IMR-90 (cell line): ENCODE data around the gene RNF31. TPM values are rescaled to one million over a fixed set of nuclear protein-coding genes. Genes with fewer than 3 reads are reported as not detected.

Source experiments
- ATAC-seq: fragments of 200-7000 bp; cut with Tn5 transposase; 2 replicates; pipeline ENCODE4 v1.9.1; 2020; ENCODE audit warnings: low read depth, mild to moderate bottlenecking, moderate library complexity
- BruUV-seq: library from RNA; stranded (reverse); fragments of 400-500 nt; replicated peaks from 2 replicates; lab custom pipeline; 2021; lab: Mats Ljungman, UMichigan
- CTCF ChIA-PET: fragments of 300-600 bp; formaldehyde crosslinking; extraction: SDS; loops from one replicate; lab custom pipeline; 2021; ENCODE audit warnings: antibody characterized with exemption; lab: Yijun Ruan, JAX
- POLR2A ChIA-PET: fragments of 300-600 bp; sonication (Branson Sonifier 250); formaldehyde crosslinking; loops from one replicate; lab custom pipeline; 2022; ENCODE audit warnings: antibody characterized with exemption; ENCODE audit not compliant: unreplicated experiment; lab: Charles Lee
- DNase-seq: peaks from one replicate; pipeline ENCODE4 v3.0.0; 2013
- H2AFZ ChIP-seq: replicated peaks from 2 replicates; pipeline ENCODE3; 2013; ENCODE audit warnings: low read length, mild to moderate bottlenecking; ENCODE audit not compliant: poor library complexity
- H2AK5ac ChIP-seq: 2 replicates; pipeline ENCODE4 v1.6.1; 2013; ENCODE audit warnings: low read depth, low read length, inconsistent platforms
- H2AK9ac ChIP-seq: replicated peaks from 2 replicates; pipeline ENCODE3; 2013; ENCODE audit warnings: mild to moderate bottlenecking, low read depth, low read length, moderate library complexity; ENCODE audit not compliant: poor library complexity
- H2BK120ac ChIP-seq: 2 replicates; pipeline ENCODE4 v1.6.1; 2013; ENCODE audit warnings: low read depth, low read length, inconsistent platforms
- H2BK15ac ChIP-seq: 3 replicates; pipeline ENCODE4 v1.6.1; 2013; ENCODE audit warnings: low read depth, low read length, inconsistent platforms
- H2BK20ac ChIP-seq: 2 replicates; pipeline ENCODE4 v1.6.1; 2013; ENCODE audit warnings: low read depth, mild to moderate bottlenecking, inconsistent platforms, low read length, moderate library complexity
- H2BK5ac ChIP-seq: 2 replicates; pipeline ENCODE4 v1.6.1; 2013; ENCODE audit warnings: mild to moderate bottlenecking, low read depth, low read length, inconsistent platforms; ENCODE audit not compliant: poor library complexity, severe bottlenecking
- H3K14ac ChIP-seq: replicated peaks from 2 replicates; pipeline ENCODE4 v1.6.1; 2013; ENCODE audit warnings: low read depth, low read length, inconsistent platforms
- H3K18ac ChIP-seq: 2 replicates; pipeline ENCODE4 v1.6.1; 2013; ENCODE audit warnings: low read depth, low read length, control low read depth
- H3K23ac ChIP-seq: 2 replicates; pipeline ENCODE4 v1.6.1; 2013; ENCODE audit warnings: low read depth, low read length, inconsistent platforms
- H3K27ac ChIP-seq: 2 replicates; pipeline ENCODE4 v1.5.1; 2013; ENCODE audit warnings: mild to moderate bottlenecking, control low read depth, low read length; ENCODE audit not compliant: insufficient read depth
- H3K27me3 ChIP-seq: 2 replicates; pipeline ENCODE4 v1.6.1; 2013; ENCODE audit warnings: low read length; ENCODE audit not compliant: control insufficient read depth, insufficient read depth
- H3K36me3 ChIP-seq: 2 replicates; pipeline ENCODE4 v1.6.1; 2013; ENCODE audit warnings: low read length, mixed read lengths; ENCODE audit not compliant: control insufficient read depth, insufficient read depth
- H3K4ac ChIP-seq: 2 replicates; pipeline ENCODE4 v1.6.1; 2013; ENCODE audit warnings: low read depth, low read length, inconsistent platforms
- H3K4me1 ChIP-seq: 2 replicates; pipeline ENCODE4 v1.6.1; 2013; ENCODE audit warnings: low read length, mixed read lengths; ENCODE audit not compliant: control insufficient read depth, insufficient read depth
- H3K4me2 ChIP-seq: 2 replicates; pipeline ENCODE4 v1.6.1; 2013; ENCODE audit warnings: low read depth, mild to moderate bottlenecking, control low read depth, low read length, moderate library complexity
- H3K4me3 ChIP-seq: 2 replicates; pipeline ENCODE4 v1.5.1; 2013; ENCODE audit warnings: low read depth, mild to moderate bottlenecking, control low read depth, low read length, moderate library complexity; ENCODE audit not compliant: insufficient read depth
- H3K56ac ChIP-seq: 2 replicates; pipeline ENCODE4 v1.6.1; 2013; ENCODE audit warnings: low read length, inconsistent platforms; ENCODE audit not compliant: insufficient read depth; ENCODE audit errors: extremely low read depth
- H3K79me1 ChIP-seq, 2 experiments: 2 replicates each; pipeline ENCODE4 v1.6.1; 2013; ENCODE audit warnings: low read length in 2 of 2, inconsistent platforms in 1 of 2, low read depth in 1 of 2
- H3K9ac ChIP-seq: 2 replicates; pipeline ENCODE4 v1.6.1; 2013; ENCODE audit warnings: low read depth, low read length, control low read depth
- H3K9me1 ChIP-seq: 2 replicates; pipeline ENCODE4 v1.6.1; 2013; ENCODE audit warnings: low read length, inconsistent platforms; ENCODE audit not compliant: insufficient read depth
- H3K9me3 ChIP-seq: 2 replicates; pipeline ENCODE4 v1.6.1; 2013; ENCODE audit warnings: low read length; ENCODE audit not compliant: control insufficient read depth, insufficient read depth
- H4K20me1 ChIP-seq: 2 replicates; pipeline ENCODE4 v1.6.1; 2013; ENCODE audit warnings: low read length, inconsistent platforms; ENCODE audit not compliant: insufficient read depth
- H4K5ac ChIP-seq: 2 replicates; pipeline ENCODE4 v1.6.1; 2013; ENCODE audit warnings: mild to moderate bottlenecking, low read depth, low read length, control low read depth
- H4K8ac ChIP-seq, 2 experiments: 2 replicates each; pipeline ENCODE4 v1.6.1; 2013; ENCODE audit warnings: low read depth in 2 of 2, low read length in 2 of 2, control low read depth in 1 of 2, inconsistent platforms in 1 of 2
- H4K91ac ChIP-seq: 2 replicates; pipeline ENCODE4 v1.6.1; 2013; ENCODE audit warnings: low read depth, low read length, inconsistent platforms; ENCODE audit not compliant: insufficient read depth
- CHD1 ChIP-seq: IDR thresholded peaks from 2 replicates; pipeline ENCODE4 v1.6.1; 2012; ENCODE audit warnings: low read depth, low read length, improper control_type of control experiment
- RAD21 ChIP-seq: IDR thresholded peaks from 2 replicates; pipeline ENCODE4 v1.6.1; 2012; ENCODE audit warnings: low read length, improper control_type of control experiment
- WGBS, 2 experiments: methylation state at CpG; one replicate each; pipeline versions ENCODE4 v1.1.5 to v1.1.7; 2013; ENCODE audit warnings: missing lambda C conversion rate in 2 of 2; ENCODE audit not compliant: insufficient read length in 1 of 2; ENCODE audit errors: extremely low coverage in 2 of 2; 5-methylcytosine and 5-hydroxymethylcytosine counted together
- dilution Hi-C: fragments of 300-500 bp; cut with HindIII; formaldehyde crosslinking; loops from one replicate; pipeline ENCODE4 v1.14.3; 2018; ENCODE audit warnings: low sequenced_read_pairs; ENCODE audit not compliant: unreplicated experiment
- in situ Hi-C: fragments of 300-500 bp; cut with MboI; formaldehyde crosslinking; loops from 3 replicates; pipeline ENCODE4 v1.14.3; 2019; ENCODE audit warnings: low sequenced_read_pairs, inconsistent platforms, mixed read lengths
- intact Hi-C: fragments of 100-400 bp; cut with micrococcal nuclease; formaldehyde crosslinking; loops from 2 replicates; pipeline ENCODE4 v1.10.0; 2022
- polyA plus RNA-seq, 3 experiments: library from polyadenylated mRNA; depleted of rRNA; stranded (reverse); fragments of >200 nt; gene quantifications; 2 replicates each; pipeline ENCODE4 v1.2.3, GENCODE V29; 2012; ENCODE audit warnings: low replicate concordance in 1 of 3
- total RNA-seq: library from RNA; depleted of rRNA; stranded (reverse); fragments of >200 nt; gene quantifications from 2 replicates; pipeline ENCODE4 v1.2.3, GENCODE V29; 2012
- TF ChIP-seq, protein P1 (sequence below): conservative IDR thresholded peaks from 2 replicates; pipeline ENCODE4 v1.5.1; 2012; ENCODE audit warnings: mild to moderate bottlenecking, low read depth, low read length, improper control_type of control experiment

RNF31 gene
- total and polyA plus RNA-seq, 2 of the 4 experiments (the other 2 are of a cell fraction), result 31.6 to 37.5 TPM

DNA sequence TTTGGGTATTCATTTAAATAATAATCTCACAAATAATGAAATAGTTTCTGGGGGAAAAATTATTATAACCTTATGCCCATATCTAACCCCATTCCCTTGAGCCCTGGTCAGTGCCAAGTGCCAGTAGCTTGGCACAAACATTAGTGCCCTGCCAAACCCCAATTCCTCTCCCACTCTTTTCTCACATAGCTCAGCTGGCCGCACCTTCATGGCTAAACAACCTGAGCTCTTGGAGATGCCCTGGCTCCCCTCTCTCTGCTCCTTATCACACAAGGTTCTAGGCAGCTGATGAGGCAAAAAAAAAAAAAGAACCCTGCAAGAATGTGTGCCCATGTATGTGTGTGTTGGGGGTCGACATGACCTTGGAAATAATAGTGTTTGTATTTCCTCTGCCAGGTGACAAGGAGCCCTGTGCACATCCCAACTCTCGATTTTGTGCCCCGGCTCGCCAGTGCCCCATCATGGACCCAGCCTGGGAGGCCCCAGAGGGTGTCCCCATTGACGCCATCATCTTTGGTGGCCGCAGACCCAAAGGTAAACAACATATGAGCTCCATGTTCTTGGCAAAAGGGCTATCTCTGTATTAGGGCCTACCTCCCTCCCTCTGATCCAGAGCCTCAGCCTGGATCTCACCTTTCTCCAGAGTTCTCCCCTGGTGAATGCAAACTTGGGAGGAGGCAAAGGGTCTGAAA lies 44.8 kb upstream of the RNF31 start:
- peaks cover 9% of the 10 kb centered on the region; the same call in 1 of the 2 replicates for H4K20me1 ChIP-seq
- no peak overlapping the region for H3K56ac ChIP-seq
- no peak overlapping the region for H2BK5ac ChIP-seq
- no TSS peak for BruUV-seq
- TF ChIP-seq RAD21, result no peak
- TF ChIP-seq CHD1, result no peak
- TF ChIP-seq, protein P1, sequence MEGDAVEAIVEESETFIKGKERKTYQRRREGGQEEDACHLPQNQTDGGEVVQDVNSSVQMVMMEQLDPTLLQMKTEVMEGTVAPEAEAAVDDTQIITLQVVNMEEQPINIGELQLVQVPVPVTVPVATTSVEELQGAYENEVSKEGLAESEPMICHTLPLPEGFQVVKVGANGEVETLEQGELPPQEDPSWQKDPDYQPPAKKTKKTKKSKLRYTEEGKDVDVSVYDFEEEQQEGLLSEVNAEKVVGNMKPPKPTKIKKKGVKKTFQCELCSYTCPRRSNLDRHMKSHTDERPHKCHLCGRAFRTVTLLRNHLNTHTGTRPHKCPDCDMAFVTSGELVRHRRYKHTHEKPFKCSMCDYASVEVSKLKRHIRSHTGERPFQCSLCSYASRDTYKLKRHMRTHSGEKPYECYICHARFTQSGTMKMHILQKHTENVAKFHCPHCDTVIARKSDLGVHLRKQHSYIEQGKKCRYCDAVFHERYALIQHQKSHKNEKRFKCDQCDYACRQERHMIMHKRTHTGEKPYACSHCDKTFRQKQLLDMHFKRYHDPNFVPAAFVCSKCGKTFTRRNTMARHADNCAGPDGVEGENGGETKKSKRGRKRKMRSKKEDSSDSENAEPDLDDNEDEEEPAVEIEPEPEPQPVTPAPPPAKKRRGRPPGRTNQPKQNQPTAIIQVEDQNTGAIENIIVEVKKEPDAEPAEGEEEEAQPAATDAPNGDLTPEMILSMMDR, result no peak
- no peak overlapping the region for H3K14ac ChIP-seq
- no peaks in the 10 kb centered on the region for H3K27me3 ChIP-seq
- H4K91ac ChIP-seq, result no peak overlapping the region
- ChIA-PET CTCF (interaction anchor here (1.5 kb wide), 1 partner anchor 22 kb away, joined by 3 read pairs; no protein-coding TSS in a partner anchor), POLR2A (no interaction called here)
- H2AK5ac ChIP-seq, result no peak overlapping the region
- no peak overlapping the region for H3K4me3 ChIP-seq
- no CpG with 5 or more reads among the region's 7 CpGs for WGBS, 2 experiments
- H2BK120ac ChIP-seq, result no peak overlapping the region
- H3K4ac ChIP-seq, result no peak overlapping the region
- in situ Hi-C loops (no loop called here), intact Hi-C loops (no loop called here), dilution Hi-C loops (no loop called here)
- H3K18ac ChIP-seq, result no peak overlapping the region
- H3K4me1 ChIP-seq, result no peaks in the 10 kb centered on the region
- H3K9ac ChIP-seq, result no peak overlapping the region
- no peak overlapping the region for H2BK15ac ChIP-seq
- peaks cover 45% of the 10 kb centered on the region for H3K36me3 ChIP-seq
- peaks cover 8% of the 10 kb centered on the region; the same call in 1 of the 2 replicates for H3K9me1 ChIP-seq
- no peak overlapping the region for H3K23ac ChIP-seq
- peaks cover 0 to 15% of the 10 kb centered on the region in 2 experiments; a peak in 1 of 4 replicates for H3K79me1 ChIP-seq
- H2AFZ ChIP-seq, result no peak overlapping the region
- no peak overlapping the region for H3K27ac ChIP-seq
- H3K9me3 ChIP-seq, result no peaks in the 10 kb centered on the region; the same call in 1 of the 2 replicates
- ATAC-seq (no peak), DNase-seq (no peak)
- H2AK9ac ChIP-seq, result peak overlapping the region; percentile 77
- H4K5ac ChIP-seq, result no peak overlapping the region
- no peak overlapping the region for H2BK20ac ChIP-seq
- H3K4me2 ChIP-seq, result no peak overlapping the region
- no peak overlapping the region for H4K8ac ChIP-seq
